Measurements from ENCODE around the gene TIMP4.

TIMP4 gene

DNA sequence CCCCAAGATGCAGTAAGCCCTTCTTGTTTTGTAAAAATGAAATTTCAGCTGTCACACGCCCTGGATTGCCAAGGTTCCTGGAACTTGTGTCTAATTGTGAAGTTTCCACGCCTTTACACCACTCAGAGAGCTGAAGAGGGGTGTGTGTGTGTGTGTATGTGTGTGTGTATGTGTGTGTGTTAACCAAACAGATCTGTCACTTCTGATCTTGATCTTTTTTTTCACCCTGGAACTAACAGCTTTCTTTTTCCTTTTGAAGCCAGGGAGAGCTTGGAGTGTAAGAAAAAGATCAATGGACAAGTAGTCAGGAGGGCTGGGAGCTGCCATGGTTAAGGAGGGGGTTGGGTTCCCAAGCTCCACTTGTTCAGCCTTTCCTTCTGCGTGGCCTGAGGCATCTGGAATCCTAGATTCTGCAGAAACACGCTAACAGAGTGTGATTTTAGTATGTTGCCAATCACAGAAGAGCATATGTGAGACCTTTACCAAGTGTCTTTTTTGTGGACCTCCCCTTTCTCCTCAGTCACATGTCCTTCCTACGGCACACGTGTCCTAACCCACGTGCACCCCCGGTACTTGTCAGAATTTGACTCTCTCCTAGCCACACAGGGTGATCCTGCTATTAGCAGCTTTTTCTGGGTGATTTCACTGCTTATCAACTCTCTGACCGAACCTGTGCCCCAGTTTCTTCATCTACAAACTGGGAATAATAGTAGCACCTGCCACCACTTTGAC is 11.5 kb downstream of the TIMP4 start:
- no peak for DNase-seq (ENCODE audit: low read depth in 2 of 2)

DNA sequence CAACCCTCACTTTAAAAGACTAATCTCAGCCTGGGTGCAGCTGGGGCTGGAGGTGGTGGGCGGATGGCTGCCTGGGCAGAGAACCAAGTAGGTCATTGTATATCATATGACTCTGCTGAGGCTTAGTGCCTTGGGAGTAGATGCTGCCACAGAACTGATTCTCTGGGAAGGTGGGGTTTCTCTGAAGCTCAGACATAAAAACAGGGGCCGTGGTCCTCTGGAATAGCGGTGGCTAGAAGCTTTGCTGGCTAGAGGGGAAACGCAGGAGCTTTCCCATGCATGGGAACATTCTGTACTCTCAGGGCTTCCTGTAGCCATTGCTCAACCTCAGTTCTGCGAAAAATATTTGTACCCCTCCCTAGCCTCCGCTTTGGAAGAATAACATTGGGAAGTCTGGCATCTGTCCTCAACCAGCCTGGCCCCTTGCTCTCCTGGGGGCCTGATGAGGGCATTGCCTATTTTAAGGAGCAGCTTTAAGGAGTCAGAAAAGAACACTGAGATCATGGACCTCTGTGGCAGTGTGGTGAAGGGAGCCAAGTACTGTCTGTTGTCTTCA is 14.7 kb downstream of the TIMP4 start:
- no peak for DNase-seq (ENCODE audit: low read depth in 2 of 2)

DNA sequence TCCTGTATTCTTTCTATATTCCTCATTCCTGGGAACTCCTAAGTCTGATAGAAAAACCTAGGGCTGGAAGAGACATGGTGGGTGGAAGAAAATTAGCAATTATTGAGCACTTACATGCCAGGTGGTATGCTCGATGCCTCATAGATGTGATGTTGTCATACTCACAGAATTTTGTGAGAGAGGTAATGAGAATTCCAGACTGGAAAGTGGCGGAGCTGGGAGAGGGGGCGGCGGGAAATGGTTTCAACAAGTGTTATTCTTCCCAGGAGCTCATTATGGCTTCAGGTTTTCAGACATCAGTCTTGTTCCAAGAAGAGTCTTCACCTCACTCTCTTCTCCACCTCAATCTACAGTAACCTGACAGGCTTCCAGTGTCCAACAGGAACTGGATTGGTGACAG is 16.2 kb downstream of the TIMP4 start:
- no peak for DNase-seq (ENCODE audit: low read depth in 2 of 2)

DNA sequence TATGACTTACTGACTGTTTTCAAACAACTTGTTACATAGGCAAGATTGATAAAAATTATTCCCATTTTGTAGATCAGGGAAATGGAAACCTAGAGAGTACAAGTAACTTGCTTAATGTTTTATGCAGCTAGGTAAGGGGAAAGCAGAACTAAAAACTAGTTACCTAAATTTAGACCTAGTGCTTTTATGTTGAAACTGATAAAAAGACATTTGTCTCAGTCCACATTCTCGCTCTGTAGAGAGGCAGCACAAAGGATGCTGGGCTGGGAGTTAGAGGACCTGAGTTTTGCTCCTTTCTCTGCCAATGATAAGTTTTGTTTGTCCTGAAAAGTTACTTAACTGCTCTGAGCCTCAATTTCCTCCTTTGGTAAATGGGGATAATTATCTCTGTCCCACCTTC is 17.4 kb downstream of the TIMP4 start:
- no peak for DNase-seq (ENCODE audit: low read depth in 2 of 2)

DNA sequence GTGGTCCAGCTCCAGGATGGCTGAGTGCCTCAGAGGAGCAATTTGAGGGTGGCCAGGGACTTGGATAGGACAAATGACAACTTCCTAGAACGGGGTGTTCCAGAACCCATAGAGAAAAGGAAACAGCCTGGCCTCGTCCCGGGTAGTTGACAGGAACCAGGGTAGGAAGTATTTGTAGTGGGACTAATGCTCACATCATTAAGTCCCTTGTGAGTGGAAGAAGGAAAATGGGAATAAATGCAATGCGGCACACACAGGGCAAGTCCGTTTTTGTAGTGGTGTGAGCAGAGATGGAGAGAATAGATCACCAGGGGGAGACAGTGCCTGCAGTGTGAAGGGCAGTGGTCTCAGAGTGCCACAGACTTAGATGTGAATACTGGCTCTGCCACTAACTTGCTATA is 19.6 kb downstream of the TIMP4 start:
- DNase-seq (ENCODE audit: low read depth in 2 of 2) = no peak

DNA sequence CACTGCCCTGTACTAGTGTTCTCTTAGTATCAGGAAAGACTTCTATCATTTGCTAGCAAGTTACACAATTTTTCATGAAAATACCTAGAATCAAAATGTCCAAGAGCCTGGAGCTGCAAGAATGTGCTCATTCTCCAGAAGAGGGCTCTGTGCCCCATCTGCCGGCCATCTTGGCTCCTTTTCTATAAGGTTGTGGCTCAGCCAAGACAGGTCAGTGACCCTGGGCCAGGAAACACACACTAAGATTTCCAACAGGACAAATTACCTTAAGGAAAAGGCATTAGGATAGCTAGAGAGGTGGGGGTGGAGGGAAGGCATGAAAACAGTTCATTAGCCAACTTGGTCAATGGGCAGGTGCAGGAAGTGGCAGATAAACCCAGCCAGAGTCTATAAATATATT is 20.7 kb downstream of the TIMP4 start:
- no peak for DNase-seq (ENCODE audit: low read depth in 2 of 2)

DNA sequence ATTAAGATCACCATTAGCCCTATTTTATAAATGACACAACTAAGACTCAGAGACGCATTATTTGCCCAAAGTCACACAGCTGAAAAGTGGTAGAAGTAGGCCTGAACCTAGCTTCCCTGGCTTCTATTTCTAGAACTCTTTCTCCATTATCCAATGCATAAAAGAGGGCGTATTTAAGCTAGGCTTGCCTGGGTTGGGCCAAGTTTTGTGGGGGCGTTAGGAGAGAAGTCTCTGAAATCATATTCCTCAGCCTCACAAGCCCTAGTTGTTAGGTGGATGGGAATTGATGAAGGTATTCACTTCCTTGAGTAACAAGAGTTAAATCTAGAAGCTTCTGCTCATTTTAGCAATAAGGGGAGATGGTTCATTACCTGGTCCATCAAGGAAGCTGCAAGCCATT is 22.3 kb downstream of the TIMP4 start:
- DNase-seq (ENCODE audit: low read depth in 2 of 2) = no peak

DNA sequence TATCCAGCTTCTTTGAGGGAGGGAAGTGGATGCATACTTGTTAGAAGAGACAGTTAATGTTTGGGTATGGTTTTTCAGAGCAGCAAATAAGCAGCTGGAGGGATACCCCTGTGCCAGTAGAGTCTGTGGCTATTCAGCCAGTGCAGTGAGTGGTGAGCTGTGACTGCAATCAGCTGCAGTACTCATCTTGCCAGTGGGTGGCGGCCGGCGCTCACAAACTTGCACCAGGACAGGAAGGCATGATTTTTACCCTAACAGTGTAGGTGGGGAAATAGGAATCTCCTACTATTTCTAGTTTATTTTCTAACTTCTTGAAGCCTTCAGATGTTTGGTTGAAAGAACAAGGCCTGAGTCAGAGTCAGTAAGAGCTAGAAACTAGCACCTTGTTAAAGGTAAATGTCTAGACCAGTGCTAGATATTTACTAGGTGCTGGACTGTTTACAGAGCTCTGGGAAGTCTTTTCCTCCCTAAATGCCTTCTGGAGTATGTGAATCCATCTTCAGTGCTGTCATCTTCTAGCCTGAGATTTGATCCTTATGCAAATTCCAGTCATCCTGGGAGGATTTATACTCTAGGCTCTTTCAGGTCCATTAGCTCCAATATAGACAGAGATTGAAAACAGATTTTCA is 23.6 kb downstream of the TIMP4 start:
- peak in 1 of 2 donors; percentile 28 for DNase-seq (ENCODE audit: low read depth in 2 of 2)

DNA sequence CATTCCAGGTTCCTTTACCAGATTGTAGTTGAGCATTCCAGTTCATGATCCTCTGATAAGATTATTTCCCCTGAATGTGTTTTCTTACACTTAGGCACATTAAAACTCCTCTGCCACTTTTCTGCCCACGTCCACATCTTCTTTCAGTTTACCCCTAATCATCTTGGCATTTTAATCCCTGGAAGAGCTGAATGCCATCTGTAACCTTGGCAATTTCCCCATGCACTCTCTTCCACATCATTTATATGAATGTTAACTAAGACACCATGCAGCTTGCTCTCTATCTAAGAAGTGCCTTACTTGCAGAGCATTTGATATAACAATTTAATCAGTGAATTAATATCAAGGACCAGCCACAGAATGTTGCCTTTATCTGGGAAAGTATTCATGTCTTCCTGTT is 25.8 kb downstream of the TIMP4 start:
- DNase-seq (ENCODE audit: low read depth in 2 of 2) = no peak

DNA sequence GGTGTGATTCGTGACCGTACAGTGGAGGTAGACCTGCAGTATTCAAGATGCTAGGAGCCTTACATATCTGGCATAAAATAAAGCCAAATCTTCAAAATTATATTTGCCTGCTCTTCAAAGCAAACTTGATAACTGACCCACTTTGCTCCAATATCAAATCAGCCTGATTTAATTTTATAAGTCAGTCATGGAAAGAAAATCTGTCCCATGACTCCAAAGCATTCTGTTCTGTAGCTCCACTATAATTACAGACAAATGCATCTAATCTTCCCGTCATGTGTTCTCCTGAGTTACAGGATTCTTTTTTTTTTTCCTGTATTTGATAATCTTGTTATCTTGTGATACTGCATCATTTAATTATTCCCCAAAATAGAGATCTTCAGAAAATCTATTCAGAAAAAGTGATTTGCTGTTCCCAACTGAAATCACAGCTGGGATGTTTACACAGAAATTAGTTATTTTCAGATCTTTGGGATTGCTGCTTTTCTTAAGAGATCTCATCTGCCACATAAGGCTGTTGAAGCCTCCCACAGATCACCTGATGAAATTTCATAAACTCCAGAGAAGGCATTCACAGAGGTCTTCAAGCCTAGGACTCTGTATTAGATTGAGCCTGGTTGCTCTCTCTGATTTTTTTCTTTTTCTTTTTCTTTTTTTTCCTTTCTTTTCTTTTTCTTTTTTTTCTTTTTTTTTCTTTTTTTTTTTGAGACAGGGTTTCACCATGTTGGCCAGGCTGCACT is 27.2 kb downstream of the TIMP4 start:
- no peak for DNase-seq (ENCODE audit: low read depth in 2 of 2)

DNA sequence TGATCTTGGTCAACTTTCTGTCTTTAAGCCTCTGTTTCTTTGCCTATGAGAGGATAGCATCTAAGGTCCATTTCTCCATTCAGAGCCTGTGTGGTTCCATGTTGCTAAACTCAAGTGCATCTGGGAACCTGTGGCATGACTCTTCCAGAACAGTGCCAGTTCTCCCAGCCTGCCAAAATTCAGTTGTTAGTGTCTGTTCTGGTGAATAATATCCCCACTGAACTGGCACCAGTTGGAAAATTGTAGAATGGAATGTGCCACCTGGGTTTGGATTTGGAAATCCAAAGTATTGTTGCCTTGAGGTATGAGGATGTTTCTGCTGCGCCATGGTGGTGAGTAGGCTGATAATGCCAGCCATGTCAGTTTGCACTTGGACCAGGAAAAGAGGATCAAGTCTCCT is 31.3 kb downstream of the TIMP4 start:
- no peak for DNase-seq (ENCODE audit: low read depth in 2 of 2)

DNA sequence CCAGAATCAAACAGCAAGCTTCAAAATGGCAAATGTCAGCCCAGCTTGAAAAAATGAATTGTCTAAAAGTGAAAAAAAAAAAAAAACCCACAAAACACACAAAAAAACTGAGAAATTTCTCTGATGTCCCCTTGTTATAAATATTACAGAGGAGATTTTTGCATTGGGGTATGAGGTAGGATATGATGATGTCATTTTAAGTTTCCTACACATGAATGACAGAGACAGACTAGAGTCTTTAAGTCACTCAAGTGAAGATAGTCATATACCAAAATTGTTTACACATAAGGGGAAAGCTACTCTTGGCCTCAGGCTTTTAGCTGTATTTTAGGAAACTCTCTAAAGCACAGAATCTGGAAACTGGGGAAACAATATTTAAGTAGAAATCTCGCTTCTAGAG is 32.9 kb downstream of the TIMP4 start:
- no peak for DNase-seq (ENCODE audit: low read depth in 2 of 2)

DNA sequence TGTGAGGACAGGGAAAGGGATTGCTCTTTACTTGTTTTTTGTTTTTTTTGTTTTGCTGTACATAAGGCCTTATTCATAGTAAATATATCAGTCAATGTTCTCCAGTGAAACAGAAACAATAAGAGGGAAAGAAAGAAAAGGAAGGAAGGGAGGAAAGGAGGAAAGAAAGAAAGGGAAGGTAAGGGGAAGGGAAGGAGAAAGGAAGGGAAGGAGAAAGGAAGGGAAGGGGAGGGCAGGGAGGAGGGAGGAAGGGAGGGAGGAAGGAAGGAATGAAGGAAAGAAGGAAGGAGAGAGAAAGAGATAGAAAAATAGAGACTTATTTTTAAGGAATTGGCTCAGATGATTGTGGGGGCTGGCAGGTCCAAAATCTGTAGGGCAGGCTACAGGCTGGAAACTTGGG is 37.2 kb downstream of the TIMP4 start:
- no peak for DNase-seq (ENCODE audit: low read depth in 2 of 2)

DNA sequence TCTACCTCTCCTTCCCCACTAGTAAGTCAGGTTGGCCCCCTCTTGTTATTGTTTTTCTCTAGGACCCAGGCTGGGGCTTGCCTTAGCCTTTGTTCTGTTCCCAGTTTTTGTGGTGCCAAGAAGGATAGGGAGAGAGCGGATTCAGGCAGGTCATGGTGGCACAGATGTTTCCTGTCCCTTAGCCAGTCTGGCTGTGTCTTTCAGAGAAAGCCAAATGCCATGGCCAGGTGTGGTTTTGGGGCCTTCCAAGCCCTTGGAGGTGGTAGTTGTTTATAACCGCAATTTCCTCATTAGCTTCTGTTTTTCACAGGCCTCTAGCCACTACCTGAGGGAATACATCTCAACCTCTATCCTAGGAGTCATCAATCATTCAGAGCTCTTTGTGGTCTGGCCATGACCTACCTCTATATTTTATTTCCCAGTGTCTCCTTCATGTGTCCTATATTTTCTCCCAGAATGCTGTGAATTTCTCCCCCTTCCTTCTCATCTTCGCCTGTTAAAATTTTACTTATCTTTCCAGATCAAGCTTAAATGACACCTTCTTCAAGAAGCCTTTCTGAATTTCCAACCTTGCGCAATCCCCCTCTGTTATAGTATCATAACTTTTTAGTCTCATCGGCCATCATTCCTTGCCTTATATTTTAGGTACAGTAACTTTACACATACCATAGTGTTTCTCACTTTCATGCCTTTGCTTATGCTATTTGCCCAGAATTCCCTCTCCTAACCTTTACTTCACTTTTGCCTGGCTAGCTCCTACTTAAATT is 38.2 kb downstream of the TIMP4 start:
- no peak for DNase-seq (ENCODE audit: low read depth in 2 of 2)

DNA sequence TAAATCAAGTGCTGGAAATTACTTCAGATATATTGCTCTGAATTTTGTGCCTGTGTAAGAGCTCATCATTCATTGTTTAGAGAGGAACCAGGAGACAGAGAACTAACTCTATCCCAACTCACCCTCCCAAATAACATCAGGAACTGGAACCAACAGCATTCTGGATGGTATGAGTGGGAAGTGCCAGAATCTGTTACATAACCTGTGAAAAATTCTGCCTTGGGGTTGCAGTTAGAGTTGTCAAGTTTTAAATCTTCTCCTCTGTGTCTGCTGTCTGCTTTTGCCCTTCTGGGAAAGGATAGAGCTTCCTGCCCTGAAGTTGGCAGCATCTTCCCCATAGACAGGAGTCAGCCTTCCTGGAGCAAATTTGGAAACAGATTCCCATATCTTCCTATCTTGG is 41.2 kb downstream of the TIMP4 start:
- DNase-seq (ENCODE audit: low read depth in 2 of 2) = no peak

DNA sequence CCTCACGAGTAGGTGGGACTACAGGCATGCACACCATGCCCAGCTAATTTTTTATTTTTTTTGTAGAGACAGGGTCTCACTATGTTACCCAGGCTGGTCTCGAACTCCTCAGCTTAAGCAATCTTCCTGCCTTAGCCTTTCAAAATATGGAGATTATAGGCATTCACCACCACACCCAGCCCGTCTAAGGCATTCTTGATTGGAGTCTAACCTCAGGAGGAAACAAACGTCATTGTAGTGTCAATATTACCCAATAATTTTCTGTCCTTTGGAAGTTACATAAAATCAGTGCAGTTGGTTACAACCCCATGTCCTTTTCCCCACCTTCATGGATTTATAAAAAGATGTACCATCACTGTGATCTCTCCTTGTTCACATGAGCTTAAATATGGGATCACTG is 41.8 kb downstream of the TIMP4 start:
- DNase-seq (ENCODE audit: low read depth in 2 of 2) = no peak

DNA sequence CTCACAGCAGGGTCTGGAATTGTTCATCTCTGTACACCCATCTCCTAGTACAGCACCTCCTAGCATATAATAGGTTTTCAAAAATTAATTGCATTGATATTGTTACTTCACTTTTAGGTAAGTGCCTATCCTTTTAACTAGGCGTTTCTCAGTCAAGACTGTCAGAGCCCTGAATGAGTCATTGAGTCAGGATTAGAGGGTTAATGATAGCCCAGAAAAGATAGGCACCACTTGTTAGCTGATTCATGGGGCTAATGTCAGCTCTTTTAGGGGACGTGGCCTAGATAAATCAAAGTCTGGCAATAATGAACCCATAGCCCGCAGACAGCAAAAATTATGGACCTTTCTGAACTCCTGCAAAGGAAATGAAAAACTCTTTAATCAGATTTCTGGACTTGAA is 42.9 kb downstream of the TIMP4 start:
- no peak for DNase-seq (ENCODE audit: low read depth in 2 of 2)

DNA sequence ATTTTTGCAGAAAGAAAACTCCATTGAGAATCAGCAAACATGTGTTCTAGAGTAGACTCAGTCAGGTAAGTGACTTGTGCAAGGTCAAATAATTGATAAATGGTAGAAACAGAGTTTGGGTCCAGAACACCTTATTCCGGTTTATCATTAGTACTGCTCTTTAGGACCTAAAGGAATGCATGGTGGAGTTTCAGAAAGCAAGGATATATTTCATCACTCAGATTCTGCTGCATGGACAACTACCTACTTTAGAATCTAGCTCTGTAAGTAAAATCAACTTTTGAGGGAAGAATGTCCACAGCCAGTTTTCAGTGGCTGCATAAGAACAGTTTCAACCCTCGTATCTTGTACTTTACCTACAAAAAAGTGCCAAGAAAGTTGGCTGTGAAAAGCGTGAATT is 43.6 kb downstream of the TIMP4 start:
- no peak for DNase-seq (ENCODE audit: low read depth in 2 of 2)

DNA sequence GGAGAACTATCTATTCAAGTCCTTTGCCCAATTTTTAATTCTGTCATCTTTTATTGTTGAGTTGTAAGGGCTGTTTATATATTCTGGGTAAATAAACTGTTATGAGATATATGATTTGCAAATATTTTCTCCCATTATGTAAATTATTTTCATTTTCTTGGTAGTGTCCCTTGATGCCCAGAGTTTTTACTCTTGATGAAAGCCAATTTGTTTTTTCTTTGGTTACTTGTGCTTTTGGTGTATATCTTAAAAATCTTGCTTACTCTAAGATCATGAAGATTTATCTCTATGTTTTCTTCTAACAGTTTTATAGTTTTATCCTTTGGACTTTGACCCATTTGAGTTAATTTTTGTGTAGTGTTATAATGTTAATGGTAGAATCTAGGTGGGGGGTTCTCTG is 44.5 kb downstream of the TIMP4 start:
- DNase-seq (ENCODE audit: low read depth in 2 of 2) = no peak

DNA sequence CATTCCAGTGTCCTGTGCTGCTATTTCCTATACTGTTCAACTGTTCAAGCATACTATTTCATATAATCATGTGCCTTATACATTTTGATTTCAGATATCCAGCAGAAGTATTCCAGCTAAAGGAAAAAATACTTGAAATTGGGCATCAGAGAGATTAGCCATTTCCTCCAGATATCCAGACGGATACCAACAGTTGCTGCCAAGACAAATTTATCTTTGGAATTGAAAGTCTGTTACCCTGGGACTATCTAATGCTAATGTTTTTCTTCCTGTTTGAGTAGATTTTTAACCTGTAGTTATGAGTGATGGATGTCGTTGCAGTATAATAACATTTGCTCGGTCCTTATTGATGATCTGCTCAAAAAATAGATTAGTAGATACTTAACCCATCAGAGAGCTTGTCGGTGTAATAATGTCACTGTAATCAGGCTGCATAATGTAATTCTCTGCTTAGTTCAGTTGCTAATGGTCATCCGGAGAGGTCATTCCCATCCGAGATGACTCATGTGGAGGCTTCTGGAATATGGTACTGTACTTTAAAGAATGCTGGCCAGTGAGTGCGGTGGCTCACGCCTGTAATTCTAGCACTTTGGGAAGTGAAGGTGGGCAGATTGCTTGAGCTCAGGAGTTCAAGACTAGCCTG is 51.5 kb downstream of the TIMP4 start:
- DNase-seq (ENCODE audit: low read depth in 2 of 2) = no peak
